Transverse colon (tissue), 4 donors: ENCODE data around the gene OTOF.

Source experiments
- CTCF ChIP-seq, 5 experiments: fragments of 200-600 bp in 3 of 5; fragments of 450-650 bp in 2 of 5; sonication (generic) in 3 of 5; IDR thresholded peaks; 1 replicate in 2 of 5; 2 replicates in 3 of 5; pipeline ENCODE4 v1.5.1; 2016 to 2017; ENCODE audit warnings: antibody characterized with exemption in 5 of 5, inconsistent platforms in 3 of 5, mild to moderate bottlenecking in 2 of 5, moderate library complexity in 1 of 5
- EP300 ChIP-seq: sonication (generic); formaldehyde crosslinking; IDR thresholded peaks from one replicate; pipeline ENCODE4 v1.6.1; 2017; ENCODE audit warnings: antibody characterized with exemption, low read depth
- POLR2A ChIP-seq: fragments of 450-650 bp; IDR thresholded peaks from one replicate; pipeline ENCODE4 v1.6.1; 2016; ENCODE audit warnings: antibody characterized with exemption, mild to moderate bottlenecking, moderate library complexity
- POLR2AphosphoS5 ChIP-seq, 3 donors: sonication (generic); formaldehyde crosslinking; IDR thresholded peaks; one replicate each; pipeline ENCODE4 v1.6.1; 2016; ENCODE audit warnings: antibody characterized with exemption in 3 of 3

GRCh38 chr2:26442707-26443106, 35.2 kb downstream of the OTOF start:
- TF ChIP-seq CTCF (IDR thresholded peaks at IDR 0.05): no peak
- TF ChIP-seq POLR2A: no peak
- no peak for TF ChIP-seq EP300
- no peak for TF ChIP-seq POLR2AphosphoS5 (IDR thresholded peaks at IDR 0.05)
